ENCODE results near the gene MTHFS.

- TF ChIP-seq POLR2AphosphoS5 (IDR thresholded peaks at IDR 0.05), result no peak
- TF ChIP-seq, protein P1, sequence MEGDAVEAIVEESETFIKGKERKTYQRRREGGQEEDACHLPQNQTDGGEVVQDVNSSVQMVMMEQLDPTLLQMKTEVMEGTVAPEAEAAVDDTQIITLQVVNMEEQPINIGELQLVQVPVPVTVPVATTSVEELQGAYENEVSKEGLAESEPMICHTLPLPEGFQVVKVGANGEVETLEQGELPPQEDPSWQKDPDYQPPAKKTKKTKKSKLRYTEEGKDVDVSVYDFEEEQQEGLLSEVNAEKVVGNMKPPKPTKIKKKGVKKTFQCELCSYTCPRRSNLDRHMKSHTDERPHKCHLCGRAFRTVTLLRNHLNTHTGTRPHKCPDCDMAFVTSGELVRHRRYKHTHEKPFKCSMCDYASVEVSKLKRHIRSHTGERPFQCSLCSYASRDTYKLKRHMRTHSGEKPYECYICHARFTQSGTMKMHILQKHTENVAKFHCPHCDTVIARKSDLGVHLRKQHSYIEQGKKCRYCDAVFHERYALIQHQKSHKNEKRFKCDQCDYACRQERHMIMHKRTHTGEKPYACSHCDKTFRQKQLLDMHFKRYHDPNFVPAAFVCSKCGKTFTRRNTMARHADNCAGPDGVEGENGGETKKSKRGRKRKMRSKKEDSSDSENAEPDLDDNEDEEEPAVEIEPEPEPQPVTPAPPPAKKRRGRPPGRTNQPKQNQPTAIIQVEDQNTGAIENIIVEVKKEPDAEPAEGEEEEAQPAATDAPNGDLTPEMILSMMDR (IDR thresholded peaks at IDR 0.05), result no peak
Observed at GRCh38 chr15:79923079-79923514, 26.3 kb upstream of the MTHFS start.
